GM10248 (cell line): Measurements from ENCODE around the gene LCN15.

Experiments
- CTCF ChIA-PET: fragments of 300-600 bp; sonication (Branson Sonifier 250); formaldehyde crosslinking; extraction: SDS; loops from one replicate; lab custom pipeline; 2021; ENCODE audit warnings: antibody characterized with exemption; lab: Yijun Ruan, JAX
- POLR2A ChIA-PET: fragments of 350-650 bp; sonication (Branson Sonifier 250); formaldehyde crosslinking; extraction: SDS; loops from one replicate; lab custom pipeline; 2020; ENCODE audit warnings: antibody characterized with exemption; lab: Yijun Ruan, JAX
- DNase-seq: peaks from one replicate; pipeline ENCODE4 v3.0.0; 2012; ENCODE audit errors: extremely low spot score
- TF ChIP-seq, protein P1 (sequence below): IDR thresholded peaks from 2 replicates; pipeline ENCODE4 v1.5.1; 2012; ENCODE audit warnings: mild to moderate bottlenecking, low read depth; ENCODE audit errors: extremely low read depth, missing control alignments, control extremely low read depth

Gene LCN15

DNA sequence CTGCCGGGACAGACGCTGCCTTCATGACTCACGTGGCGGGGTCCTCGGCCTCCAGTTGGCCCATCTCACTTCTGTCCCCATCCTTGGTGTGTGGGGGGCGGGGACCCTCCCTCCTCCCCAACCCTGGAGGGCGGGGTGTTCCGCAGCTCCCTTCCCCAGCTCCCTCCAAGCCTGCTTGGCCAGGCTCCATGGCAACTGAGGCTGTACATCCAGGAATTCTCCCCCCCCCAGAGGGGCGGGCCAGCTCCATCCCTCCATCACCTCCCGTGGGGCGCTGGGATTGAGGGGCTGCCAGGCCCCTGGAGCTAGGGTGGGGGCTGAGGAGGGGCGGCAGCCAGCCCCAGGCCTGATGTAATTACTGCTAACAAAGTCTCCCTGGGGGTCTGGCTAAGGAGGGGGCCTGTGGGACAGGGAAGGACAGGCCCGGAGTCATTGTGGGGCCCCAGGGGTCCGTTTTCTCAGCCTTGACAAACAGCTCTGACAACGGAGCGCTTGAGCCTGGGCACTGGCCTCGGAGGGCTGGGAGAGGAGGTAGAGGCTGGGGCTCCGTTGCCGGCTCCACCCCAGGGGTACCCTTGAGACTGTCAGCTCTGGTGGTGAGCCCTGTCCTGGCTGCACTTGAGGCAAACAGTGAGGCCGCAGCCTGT is 43.9 kb downstream of the LCN15 start:
- POLR2A ChIA-PET = no interaction called here
- TF ChIP-seq, protein P1, sequence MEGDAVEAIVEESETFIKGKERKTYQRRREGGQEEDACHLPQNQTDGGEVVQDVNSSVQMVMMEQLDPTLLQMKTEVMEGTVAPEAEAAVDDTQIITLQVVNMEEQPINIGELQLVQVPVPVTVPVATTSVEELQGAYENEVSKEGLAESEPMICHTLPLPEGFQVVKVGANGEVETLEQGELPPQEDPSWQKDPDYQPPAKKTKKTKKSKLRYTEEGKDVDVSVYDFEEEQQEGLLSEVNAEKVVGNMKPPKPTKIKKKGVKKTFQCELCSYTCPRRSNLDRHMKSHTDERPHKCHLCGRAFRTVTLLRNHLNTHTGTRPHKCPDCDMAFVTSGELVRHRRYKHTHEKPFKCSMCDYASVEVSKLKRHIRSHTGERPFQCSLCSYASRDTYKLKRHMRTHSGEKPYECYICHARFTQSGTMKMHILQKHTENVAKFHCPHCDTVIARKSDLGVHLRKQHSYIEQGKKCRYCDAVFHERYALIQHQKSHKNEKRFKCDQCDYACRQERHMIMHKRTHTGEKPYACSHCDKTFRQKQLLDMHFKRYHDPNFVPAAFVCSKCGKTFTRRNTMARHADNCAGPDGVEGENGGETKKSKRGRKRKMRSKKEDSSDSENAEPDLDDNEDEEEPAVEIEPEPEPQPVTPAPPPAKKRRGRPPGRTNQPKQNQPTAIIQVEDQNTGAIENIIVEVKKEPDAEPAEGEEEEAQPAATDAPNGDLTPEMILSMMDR = no peak
- DNase-seq = no peak
- CTCF ChIA-PET = interaction anchor here (1.2 to 7.7 kb wide), 3 partner anchors 8 to 54 kb away, joined by 3 to 49 read pairs (median 3); no protein-coding TSS in a partner anchor

DNA sequence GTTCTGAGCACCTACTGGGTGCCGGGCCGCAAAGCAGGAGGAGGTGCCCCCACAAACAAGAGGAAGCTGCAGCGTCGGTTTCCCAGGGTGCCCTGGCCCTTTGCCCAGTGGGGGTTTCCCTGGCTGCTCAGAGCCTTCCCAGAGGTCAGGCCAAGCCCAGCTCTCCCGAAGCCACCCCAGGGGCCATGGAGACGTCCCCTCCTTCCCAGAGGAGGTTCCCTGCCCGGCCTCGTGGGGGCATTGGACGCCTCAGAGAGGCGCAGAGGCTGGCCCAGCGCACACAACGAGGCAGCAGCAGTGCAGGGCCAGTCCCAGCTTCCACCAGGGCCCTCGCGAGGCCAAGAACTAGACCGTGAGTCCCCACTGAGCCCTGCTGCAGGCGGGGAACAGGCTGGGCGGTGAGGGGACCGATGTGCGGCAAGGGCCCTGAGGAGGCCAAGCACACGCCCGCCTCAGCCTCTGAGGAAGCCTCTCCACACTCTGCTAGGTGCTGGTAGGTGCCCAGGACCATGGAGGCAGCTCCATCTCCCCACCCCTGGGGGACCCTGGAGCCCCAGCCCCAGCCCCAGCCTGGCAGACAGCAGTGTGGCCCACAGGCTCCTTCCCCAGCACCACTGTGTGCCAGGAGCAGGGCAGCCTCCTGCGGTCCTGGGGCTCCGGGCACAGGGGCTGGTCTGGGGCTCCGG is 45.0 kb downstream of the LCN15 start:
- no peak for DNase-seq
- ChIA-PET POLR2A (interaction anchor here (1.6 to 2.2 kb wide), 2 partner anchors 8 to 315 kb away, joined by 4 to 15 read pairs; no protein-coding TSS in a partner anchor), CTCF (interaction anchor here (7.7 kb wide), 1 partner anchor 9 kb away, joined by 49 read pairs; no protein-coding TSS in a partner anchor)
- TF ChIP-seq, protein P1 = no peak

DNA sequence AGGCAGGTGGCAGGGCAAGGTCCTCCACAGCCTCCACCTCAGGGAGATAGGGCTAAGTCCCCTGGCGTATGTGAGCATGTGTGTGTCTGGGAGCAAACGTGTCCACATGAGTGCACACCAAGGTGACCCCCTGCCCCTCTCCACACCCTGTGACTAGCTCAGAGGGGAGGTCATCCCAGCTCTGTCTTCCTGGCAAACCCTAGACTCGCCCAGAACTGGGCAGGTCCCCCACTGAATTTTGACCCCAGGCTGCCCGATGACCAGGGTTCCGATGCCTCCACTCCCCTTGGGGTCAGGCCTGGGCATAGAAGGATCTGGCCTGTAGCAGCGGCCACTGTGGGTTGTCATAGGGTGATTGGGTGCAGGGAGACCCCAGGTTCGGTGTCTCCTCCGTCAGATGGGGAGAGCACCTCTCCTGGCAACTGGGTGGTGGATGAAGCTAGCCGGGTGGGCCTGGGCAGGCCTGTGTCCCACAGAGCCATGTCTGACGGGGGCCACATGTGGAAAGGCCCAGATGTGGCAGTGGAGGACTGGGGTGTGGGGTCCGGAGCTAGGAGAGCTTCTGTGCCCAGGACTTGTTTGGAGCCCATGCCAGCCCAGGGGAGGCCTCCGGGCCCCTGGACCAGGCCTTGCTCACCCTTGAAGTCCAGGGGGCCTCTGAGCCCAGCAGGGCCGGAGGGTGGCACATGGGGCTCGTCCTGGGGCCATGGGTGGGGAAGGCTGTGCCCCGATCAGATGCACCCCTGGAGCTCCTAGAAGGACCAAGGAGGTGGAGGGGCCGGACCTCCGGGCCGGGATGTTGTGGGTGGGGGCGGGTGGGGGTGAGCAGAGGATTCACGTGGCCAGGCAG is 45.7 kb downstream of the LCN15 start:
- CTCF ChIA-PET = interaction anchor here (7.7 kb wide), 1 partner anchor 10 kb away, joined by 49 read pairs; no protein-coding TSS in a partner anchor
- DNase-seq = no peak
- TF ChIP-seq, protein P1 = no peak
- POLR2A ChIA-PET = interaction anchor here (1.6 to 2.2 kb wide), 2 partner anchors 9 to 316 kb away, joined by 4 to 15 read pairs; no protein-coding TSS in a partner anchor

DNA sequence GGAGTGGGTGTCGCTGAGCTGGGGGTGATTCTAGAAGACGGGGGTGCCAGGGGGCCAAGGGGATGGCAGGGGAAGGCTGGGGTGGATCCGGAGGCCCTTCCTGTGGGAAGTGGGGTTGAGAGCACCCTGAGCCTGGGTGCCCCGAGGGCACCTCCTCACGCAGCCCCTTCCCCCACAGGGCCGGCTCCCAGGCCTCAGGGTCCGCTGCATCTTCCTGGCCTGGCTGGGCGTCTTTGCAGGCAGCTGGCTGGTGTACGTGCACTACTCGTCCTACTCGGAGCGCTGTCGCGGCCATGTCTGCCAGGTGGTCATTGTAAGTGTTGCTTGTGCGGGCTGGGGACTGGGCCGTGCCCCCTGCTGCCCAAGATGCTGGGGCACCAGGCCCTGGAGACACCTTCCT is 46.9 kb downstream of the LCN15 start:
- no peak for DNase-seq
- POLR2A ChIA-PET = no interaction called here
- CTCF ChIA-PET = interaction anchor here (7.7 kb wide), 1 partner anchor 11 kb away, joined by 49 read pairs; no protein-coding TSS in a partner anchor
- TF ChIP-seq, protein P1 = no peak

DNA sequence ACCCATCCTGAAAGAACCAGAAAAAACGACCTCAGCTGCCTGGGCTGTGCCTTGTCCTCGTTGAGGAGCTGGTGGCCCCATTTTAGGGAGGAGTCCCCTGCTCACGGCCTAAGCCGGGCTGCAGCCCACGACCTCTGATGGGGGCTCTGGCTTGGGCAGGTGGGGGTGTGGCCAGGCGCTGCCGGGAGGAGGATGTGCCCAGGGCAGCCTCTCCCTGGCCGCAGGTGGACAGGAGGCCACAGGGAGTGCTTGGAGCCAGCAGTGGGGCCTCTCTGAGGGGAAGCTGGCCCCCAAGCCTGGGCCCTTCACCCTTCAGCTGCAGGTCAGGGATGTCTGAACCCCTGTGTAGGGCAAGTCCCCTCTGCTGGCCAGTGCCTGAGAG is 49.4 kb downstream of the LCN15 start:
- TF ChIP-seq, protein P1 = no peak
- CTCF ChIA-PET = interaction anchor here (0.9 to 7.7 kb wide), 7 partner anchors 10 to 315 kb away, joined by 3 to 49 read pairs (median 3); no protein-coding TSS in a partner anchor
- POLR2A ChIA-PET = interaction anchor here (0.6 to 3.9 kb wide), 2 partner anchors 13 to 25 kb away, joined by 3 to 36 read pairs; no protein-coding TSS in a partner anchor
- DNase-seq = no peak
